ENCODE measurements around the gene LCN9.

The LCN9 gene

GRCh38 chr9:135673941-135674340 is 10.8 kb downstream of the LCN9 start:
- DNase-seq = no peak

GRCh38 chr9:135674977-135675376 is 11.9 kb downstream of the LCN9 start:
- no peak for DNase-seq

DNA sequence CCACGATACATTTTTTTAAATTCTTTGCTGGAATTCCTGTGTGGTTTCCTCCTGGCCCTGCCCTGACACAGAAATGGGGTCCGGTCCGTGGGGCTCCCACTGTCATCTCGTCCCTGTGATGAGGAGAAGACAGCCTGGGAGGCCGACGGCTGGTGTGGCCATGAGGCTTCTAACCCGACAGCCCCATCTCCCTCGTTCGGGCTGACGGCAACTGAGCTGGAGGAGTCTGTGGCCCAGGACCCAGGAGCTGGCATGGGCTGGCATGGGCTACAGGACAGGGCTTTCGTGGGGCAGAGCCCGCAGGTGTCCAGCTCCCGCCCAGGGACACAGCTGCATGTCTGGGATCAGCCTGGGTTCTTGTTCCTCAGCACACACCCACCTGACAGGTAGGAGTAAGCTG is 13.8 kb downstream of the LCN9 start:
- no peak for DNase-seq

DNA sequence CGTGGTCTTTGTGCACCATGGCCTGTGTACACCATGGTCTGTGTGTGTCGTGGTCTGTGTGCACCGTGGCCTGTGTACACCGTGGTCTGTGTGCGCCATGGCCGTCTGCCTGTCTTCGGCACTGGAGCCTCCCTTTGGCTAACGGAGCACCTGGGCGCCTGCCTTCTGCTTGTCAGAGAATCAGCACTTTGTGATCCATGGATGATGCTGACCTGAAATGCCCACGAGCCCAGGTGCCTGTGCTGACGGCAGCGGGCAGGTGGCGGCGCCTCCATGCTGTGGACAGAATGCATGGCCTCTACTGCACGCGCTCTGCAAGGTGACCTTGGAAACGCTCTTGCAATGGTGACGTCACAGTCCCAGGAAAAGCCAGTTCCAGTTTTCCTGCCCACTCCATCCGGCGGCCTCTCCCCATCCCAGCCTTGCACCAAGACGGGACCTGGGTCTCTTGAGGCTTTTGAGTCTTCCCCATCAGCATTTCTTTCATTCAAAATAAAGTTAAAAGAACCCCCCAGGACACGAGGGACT is 14.6 kb downstream of the LCN9 start:
- no peak for DNase-seq

- no peak for DNase-seq
These were observed 15.3 kb downstream of the LCN9 start for GRCh38 chr9:135678236-135679017.

GRCh38 chr9:135680056-135680455 is 16.9 kb downstream of the LCN9 start:
- no peak for DNase-seq

- no peak for DNase-seq
These were observed 18.1 kb downstream of the LCN9 start for GRCh38 chr9:135681161-135681560.

GRCh38 chr9:135683401-135684034 is 20.4 kb downstream of the LCN9 start:
- DNase-seq = no peak

DNA sequence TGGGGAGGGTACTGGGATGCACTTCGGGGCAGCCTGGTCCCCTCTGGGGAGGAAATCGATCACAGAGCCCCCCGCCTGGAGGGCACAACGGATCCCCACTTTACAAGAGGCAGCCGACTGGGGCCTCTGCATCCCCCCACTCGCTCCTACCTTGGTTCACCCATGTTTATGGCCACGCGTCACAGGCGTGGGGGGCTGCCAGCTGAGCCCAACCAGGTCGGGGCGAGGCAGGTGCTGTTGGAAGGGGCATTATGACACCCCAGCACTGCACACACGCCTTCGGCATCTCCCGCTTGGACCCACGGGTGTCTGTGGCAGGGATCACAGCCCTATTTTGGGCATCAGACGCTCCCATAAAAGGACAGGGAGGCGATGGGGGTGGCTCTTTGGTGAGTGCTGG is 21.6 kb downstream of the LCN9 start:
- DNase-seq = no peak

DNA sequence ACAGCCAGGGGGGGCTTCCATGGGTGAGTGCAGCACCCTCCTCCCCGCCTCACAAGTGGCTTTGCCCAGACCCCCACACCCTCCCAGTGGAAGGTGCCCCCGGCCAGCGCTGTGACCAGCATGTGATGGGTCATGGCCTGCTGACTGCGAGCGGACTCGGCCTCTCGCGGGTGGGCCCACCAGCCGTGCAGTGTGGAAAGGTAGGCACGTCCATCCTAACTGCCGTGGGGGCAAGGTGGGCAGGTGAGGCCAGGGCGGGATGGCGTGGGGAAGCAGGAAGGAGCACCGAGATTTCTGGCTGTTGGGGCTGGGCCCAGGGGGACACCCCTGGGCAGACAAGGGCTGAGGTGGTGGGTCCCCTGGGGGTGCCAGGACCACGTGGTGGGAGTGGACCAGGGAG is 24.1 kb downstream of the LCN9 start:
- DNase-seq = no peak

GRCh38 chr9:135689011-135689410 is 25.9 kb downstream of the LCN9 start:
- DNase-seq = no peak

- DNase-seq = no peak
These were observed 27.9 kb downstream of the LCN9 start for GRCh38 chr9:135690836-135691570.

DNA sequence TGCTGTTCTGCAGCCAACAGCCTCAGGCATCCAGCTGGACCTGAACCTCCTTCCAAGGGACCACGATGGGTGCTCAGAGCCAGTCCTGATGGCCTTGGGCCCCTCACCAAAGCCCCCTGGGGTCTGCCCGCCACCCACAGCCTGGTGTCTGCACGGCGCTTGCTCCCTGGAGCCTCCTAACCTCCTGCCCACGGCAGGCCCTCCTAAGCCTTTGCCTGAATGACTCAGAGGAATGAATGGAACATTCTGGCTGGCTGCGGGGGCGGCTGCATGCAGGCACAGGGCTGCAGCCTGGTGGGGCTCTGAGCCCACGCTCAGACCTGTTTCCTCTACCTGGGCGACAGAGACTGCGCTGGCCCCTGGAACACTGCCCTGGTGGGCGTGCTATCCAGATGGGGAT is 29.3 kb downstream of the LCN9 start:
- no peak for DNase-seq

GRCh38 chr9:135693265-135693664 is 30.2 kb downstream of the LCN9 start:
- DNase-seq = no peak

GRCh38 chr9:135693771-135694170 is 30.7 kb downstream of the LCN9 start:
- DNase-seq = no peak

GRCh38 chr9:135694414-135694813 is 31.3 kb downstream of the LCN9 start:
- no peak for DNase-seq

DNA sequence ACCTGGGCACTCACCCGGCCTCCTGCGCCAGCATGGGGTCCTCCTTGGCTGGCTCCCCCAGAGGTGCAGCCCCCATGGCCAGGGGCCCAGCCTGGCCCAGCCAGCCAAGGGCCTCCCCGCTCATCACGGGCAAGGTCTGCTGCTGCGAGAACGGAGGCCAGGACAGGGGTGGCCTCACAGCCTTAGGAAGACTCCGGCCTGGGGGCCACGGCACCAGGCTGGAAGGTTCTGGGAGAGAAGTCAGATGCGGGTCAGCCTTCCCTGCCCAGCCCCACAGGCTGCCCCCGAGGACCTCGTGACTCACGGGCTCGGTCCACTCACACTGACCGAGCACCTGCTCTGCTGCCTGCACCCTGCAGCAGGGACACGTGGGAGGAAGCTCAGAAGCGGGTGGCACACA is 31.9 kb downstream of the LCN9 start:
- no peak for DNase-seq

DNA sequence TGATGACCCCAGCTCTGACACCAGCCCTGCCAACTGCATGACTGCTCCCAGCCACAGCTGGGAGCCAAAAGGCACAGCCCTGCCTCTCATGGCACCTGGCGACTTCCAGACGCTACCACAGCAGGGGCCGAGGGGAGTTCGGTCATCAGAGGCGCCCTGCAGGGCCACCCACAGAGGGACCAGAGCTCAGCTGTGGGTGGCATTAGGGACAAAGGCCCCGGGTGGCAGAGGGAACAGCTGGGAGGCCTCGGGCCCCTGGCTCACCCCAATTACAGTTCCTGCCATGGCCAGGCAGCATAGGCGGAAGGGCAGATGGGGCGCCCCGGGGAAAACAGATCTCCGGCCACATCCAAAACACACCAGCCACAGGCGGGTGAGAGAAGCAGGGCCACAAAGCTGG is 32.5 kb downstream of the LCN9 start:
- no peak for DNase-seq

- no peak for DNase-seq
These were observed 33.3 kb downstream of the LCN9 start for GRCh38 chr9:135696446-135696845.

GRCh38 chr9:135697226-135697625 is 34.1 kb downstream of the LCN9 start:
- DNase-seq = no peak

GRCh38 chr9:135698236-135698635 is 35.1 kb downstream of the LCN9 start:
- DNase-seq = no peak

GRCh38 chr9:135698767-135699166 is 35.7 kb downstream of the LCN9 start:
- DNase-seq = no peak

DNA sequence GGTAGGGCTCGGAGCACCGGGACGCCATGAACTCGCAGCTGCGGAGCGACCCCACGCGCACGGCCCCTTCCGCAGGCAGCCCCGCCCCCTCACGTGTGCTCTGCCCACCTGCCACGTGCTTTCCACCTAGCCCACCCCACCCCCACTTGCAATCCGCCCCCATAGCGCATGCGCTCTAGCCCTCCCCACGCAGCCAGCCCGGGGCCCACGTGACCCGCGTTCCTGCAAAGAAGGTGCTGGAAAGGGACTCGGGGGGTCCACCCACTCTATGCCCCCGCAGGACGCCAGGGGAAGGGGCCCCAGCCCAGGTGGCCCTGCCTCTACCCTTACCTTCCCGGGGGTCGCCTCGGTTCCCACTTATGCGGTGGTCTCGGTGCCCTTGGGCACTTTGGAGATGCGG is 36.3 kb downstream of the LCN9 start, which contains the start of gene SOHLH1:
SOHLH1 (minus strand) TSS at position 42 of the 400 bp plus-strand sequence; CDS start at position 28, 14 bp downstream.
- no peak for DNase-seq

GRCh38 chr9:135700525-135700924 is 37.4 kb downstream of the LCN9 start:
- no peak for DNase-seq

Measured in stimulated activated CD8-positive, alpha-beta memory T cell treated with anti-CD3 and anti-CD28 coated beads, Interleukin-4, amount 100 ng/mL, for 48 hours (primary cell).